Duodenal mucosa (tissue), 2 donors: ENCODE measurements around the gene VPS52.
A peak's percentile ranks its signal among the peaks of the same experiment; 100 is the strongest.

Source experiments
- H3K27ac ChIP-seq: one replicate; pipeline ENCODE4 v1.7.0; 2013; ENCODE audit warnings: low read depth, low read length
- H3K27me3 ChIP-seq, 2 donors: one replicate each; pipeline ENCODE4 v1.7.0; 2013; ENCODE audit warnings: low read length in 2 of 2, control low read depth in 1 of 2; ENCODE audit not compliant: insufficient read depth in 2 of 2, control insufficient read depth in 1 of 2
- H3K36me3 ChIP-seq, 2 donors: one replicate each; pipeline ENCODE4 v1.7.0; 2013; ENCODE audit warnings: low read length in 2 of 2, control low read depth in 1 of 2; ENCODE audit not compliant: insufficient read depth in 2 of 2, control insufficient read depth in 1 of 2
- H3K4me1 ChIP-seq, 2 donors: one replicate each; pipeline ENCODE4 v1.7.0; 2013; ENCODE audit warnings: low read length in 2 of 2, control low read depth in 1 of 2; ENCODE audit not compliant: insufficient read depth in 2 of 2, control insufficient read depth in 1 of 2
- H3K4me3 ChIP-seq, 2 donors: one replicate each; pipeline ENCODE4 v1.7.0; 2013; ENCODE audit warnings: low read length in 2 of 2, low read depth in 1 of 2
- H3K9ac ChIP-seq, 2 donors: one replicate each; pipeline ENCODE4 v1.7.0; 2013; ENCODE audit warnings: low read length in 2 of 2, low read depth in 1 of 2
- H3K9me3 ChIP-seq, 2 donors: one replicate each; pipeline ENCODE4 v1.7.0; 2013; ENCODE audit warnings: low read length in 2 of 2, control low read depth in 1 of 2; ENCODE audit not compliant: control insufficient read depth in 1 of 2

The VPS52 gene

GRCh38 chr6:33249732-33250630 lies 21.7 kb downstream of the VPS52 start:
- peak overlapping the region; percentile 93 to 95 for H3K4me3 ChIP-seq
- peak overlapping the region; percentile 89 for H3K27ac ChIP-seq
- peaks cover 0 to 3% of the 10 kb centered on the region in 2 donors for H3K9me3 ChIP-seq
- H3K9ac ChIP-seq = peak overlapping the region; percentile 97 to 100
- peaks cover 0 to 4% of the 10 kb centered on the region in 2 donors for H3K27me3 ChIP-seq
- H3K36me3 ChIP-seq = peaks cover 0 to 11% of the 10 kb centered on the region in 2 donors
- H3K4me1 ChIP-seq = peaks cover 25 to 26% of the 10 kb centered on the region in 2 donors

GRCh38 chr6:33248932-33249731 lies 22.5 kb downstream of the VPS52 start:
- H3K4me1 ChIP-seq = peaks cover 25 to 26% of the 10 kb centered on the region in 2 donors
- peak overlapping the region; percentile 97 to 100 for H3K9ac ChIP-seq
- peak overlapping the region; percentile 89 for H3K27ac ChIP-seq
- H3K27me3 ChIP-seq = peaks cover 0 to 4% of the 10 kb centered on the region in 2 donors
- peaks cover 0 to 3% of the 10 kb centered on the region in 2 donors for H3K9me3 ChIP-seq
- peak overlapping the region; percentile 93 to 95 for H3K4me3 ChIP-seq
- H3K36me3 ChIP-seq = peaks cover 0 to 11% of the 10 kb centered on the region in 2 donors

GRCh38 chr6:33248643-33248931 lies 23.1 kb downstream of the VPS52 start:
- peak overlapping the region; percentile 68 for H3K27ac ChIP-seq
- H3K4me1 ChIP-seq = peaks cover 25 to 26% of the 10 kb centered on the region in 2 donors
- peak overlapping the region; percentile 69 to 92 for H3K9ac ChIP-seq
- peaks cover 0 to 4% of the 10 kb centered on the region in 2 donors for H3K27me3 ChIP-seq
- peaks cover 0 to 11% of the 10 kb centered on the region in 2 donors for H3K36me3 ChIP-seq
- H3K4me3 ChIP-seq = peak overlapping the region; percentile 93 to 95
- H3K9me3 ChIP-seq = peaks cover 0 to 3% of the 10 kb centered on the region in 2 donors

GRCh38 chr6:33247977-33248642 lies 23.6 kb downstream of the VPS52 start:
- peak overlapping the region; percentile 93 to 95 for H3K4me3 ChIP-seq
- H3K36me3 ChIP-seq = peaks cover 0 to 11% of the 10 kb centered on the region in 2 donors
- peak overlapping the region; percentile 69 to 92 for H3K9ac ChIP-seq
- H3K4me1 ChIP-seq = peaks cover 25 to 26% of the 10 kb centered on the region in 2 donors
- peaks cover 0 to 3% of the 10 kb centered on the region in 2 donors for H3K9me3 ChIP-seq
- peak overlapping the region; percentile 68 for H3K27ac ChIP-seq
- peaks cover 0 to 4% of the 10 kb centered on the region in 2 donors for H3K27me3 ChIP-seq

GRCh38 chr6:33243476-33243875 lies 28.2 kb downstream of the VPS52 start:
- no peaks in the 10 kb centered on the region for H3K9me3 ChIP-seq
- H3K27ac ChIP-seq = no peak overlapping the region
- no peak overlapping the region for H3K9ac ChIP-seq
- no peaks in the 10 kb centered on the region for H3K36me3 ChIP-seq
- H3K4me1 ChIP-seq = peaks cover 6 to 7% of the 10 kb centered on the region in 2 donors
- peaks cover 9 to 16% of the 10 kb centered on the region in 2 donors for H3K27me3 ChIP-seq
- H3K4me3 ChIP-seq = no peak overlapping the region

GRCh38 chr6:33241968-33242367 lies 29.7 kb downstream of the VPS52 start:
- no peak overlapping the region for H3K4me3 ChIP-seq
- H3K9me3 ChIP-seq = no peaks in the 10 kb centered on the region
- H3K27me3 ChIP-seq = peaks cover 9 to 16% of the 10 kb centered on the region in 2 donors

GRCh38 chr6:33237741-33238140 lies 33.9 kb downstream of the VPS52 start:
- Histone ChIP-seq H3K27me3 (peaks cover 16 to 25% of the 10 kb centered on the region in 2 donors), H3K27ac (no peak overlapping the region), H3K36me3 (no peaks in the 10 kb centered on the region), H3K9me3 (no peaks in the 10 kb centered on the region), H3K4me3 (no peak overlapping the region), H3K9ac (no peak overlapping the region), H3K4me1 (no peaks in the 10 kb centered on the region)

More at GRCh38 chr6:33241968-33242367, 29.7 kb downstream of the VPS52 start:
- no peak overlapping the region for H3K27ac ChIP-seq
- H3K9ac ChIP-seq = no peak overlapping the region
- H3K36me3 ChIP-seq = no peaks in the 10 kb centered on the region
- no peaks in the 10 kb centered on the region for H3K4me1 ChIP-seq

- no peaks in the 10 kb centered on the region for H3K36me3 ChIP-seq
- H3K4me3 ChIP-seq = no peak overlapping the region
- no peaks in the 10 kb centered on the region for H3K9me3 ChIP-seq
- peaks cover 16 to 25% of the 10 kb centered on the region in 2 donors for H3K27me3 ChIP-seq
- no peak overlapping the region for H3K9ac ChIP-seq
- H3K4me1 ChIP-seq = no peaks in the 10 kb centered on the region
- H3K27ac ChIP-seq = no peak overlapping the region
These were observed 34.8 kb downstream of the VPS52 start for GRCh38 chr6:33236852-33237251.

- Histone ChIP-seq H3K4me1 (no peaks in the 10 kb centered on the region), H3K36me3 (no peaks in the 10 kb centered on the region), H3K27ac (no peak overlapping the region), H3K4me3 (no peak overlapping the region), H3K27me3 (peaks cover 18 to 25% of the 10 kb centered on the region in 2 donors), H3K9me3 (no peaks in the 10 kb centered on the region), H3K9ac (no peak overlapping the region)
These were observed 35.3 kb downstream of the VPS52 start for GRCh38 chr6:33236328-33236727.
